ENCODE data around the gene GRM4. TPM values are rescaled to one million over a fixed set of nuclear protein-coding genes. Genes with fewer than 3 reads are reported as not detected.
"Not testable (repeated sequence)": the region's sequence is repeated elsewhere in the genome, so short reads cannot be mapped to it uniquely, and the experiment has no call there.

The GRM4 gene
- polyA plus RNA-seq, 1 donor = 0.53 TPM

DNA sequence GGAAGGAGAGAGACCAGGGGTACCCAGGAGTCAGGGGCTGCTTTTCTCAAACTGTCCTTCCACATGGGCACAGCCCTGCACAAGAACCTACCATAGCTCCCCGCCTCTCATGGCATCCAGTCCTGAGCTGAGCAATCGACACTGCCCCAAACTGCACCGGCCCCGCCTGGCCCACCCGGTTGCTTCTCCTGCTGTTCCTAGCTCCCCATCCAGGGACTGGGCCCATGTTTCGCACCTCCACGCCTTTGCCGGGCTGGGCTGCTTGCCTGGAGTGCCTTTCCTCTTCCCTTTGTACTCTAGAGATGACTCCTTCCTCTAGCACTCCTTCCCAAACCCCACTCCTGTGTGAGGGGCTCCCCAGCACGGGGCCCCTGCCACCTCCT is 123.0 kb downstream of the GRM4 start:
- no peak for DNase-seq

DNA sequence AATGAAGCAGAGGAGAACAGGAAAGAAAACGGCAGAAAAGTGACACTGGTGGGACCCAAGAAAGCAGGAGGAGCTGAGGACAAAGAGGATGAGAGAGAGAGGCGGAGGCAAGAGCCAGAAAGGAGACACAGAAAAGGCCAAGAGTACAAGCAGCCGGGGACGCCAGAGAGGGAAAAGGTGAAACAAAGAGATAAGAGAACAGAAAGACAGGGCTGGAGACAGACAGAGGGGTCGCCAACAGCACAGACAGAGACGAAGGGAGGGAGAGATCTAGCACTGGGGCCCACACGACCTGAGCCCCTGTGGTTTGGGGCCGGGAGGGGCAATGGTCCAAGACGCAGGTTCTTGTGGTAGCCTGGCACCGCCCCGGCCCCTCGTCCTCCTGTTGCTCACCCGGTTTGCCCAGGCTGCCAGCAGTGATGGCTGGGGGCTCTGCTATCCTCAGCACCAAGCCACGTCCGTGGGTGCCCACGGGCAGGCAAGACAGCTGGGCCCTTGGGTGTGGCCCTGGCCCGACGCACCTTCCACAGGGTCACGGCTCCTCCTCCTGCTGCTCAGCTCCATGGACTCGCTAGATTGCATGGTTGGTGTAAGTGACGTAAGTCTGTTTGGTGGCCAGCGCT is 123.5 kb downstream of the GRM4 start:
- DNase-seq = no peak

DNA sequence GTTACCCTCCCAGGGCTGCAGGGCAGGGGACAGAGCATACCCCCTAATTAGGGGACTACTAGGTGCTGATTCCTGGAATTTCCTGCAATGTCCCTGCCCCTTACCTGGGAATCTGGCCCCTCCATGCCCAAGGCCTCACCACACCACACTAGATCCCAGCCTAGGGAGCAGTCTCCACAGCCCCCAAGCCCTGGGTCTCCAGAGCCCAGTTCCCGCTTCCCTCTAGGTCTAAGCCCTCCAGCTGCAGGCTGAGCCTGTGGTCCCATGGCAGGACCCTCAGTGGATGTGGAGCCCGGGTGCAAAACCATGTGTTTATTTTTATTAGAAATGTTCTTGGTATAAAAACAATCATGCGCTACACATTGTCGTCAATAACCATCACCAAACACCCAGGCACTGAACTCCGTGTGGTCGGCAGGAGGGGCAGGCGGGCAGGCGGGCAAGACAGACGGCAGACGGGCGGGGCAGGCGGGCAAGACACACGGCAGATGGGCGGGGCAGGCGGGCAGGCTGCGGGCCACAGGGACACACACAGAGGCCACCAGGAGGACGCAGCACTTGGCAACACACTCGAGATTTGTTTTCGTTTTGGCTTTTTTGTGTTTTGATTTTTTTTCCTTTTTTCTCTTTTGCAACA is 124.2 kb downstream of the GRM4 start:
- no peak for DNase-seq

DNA sequence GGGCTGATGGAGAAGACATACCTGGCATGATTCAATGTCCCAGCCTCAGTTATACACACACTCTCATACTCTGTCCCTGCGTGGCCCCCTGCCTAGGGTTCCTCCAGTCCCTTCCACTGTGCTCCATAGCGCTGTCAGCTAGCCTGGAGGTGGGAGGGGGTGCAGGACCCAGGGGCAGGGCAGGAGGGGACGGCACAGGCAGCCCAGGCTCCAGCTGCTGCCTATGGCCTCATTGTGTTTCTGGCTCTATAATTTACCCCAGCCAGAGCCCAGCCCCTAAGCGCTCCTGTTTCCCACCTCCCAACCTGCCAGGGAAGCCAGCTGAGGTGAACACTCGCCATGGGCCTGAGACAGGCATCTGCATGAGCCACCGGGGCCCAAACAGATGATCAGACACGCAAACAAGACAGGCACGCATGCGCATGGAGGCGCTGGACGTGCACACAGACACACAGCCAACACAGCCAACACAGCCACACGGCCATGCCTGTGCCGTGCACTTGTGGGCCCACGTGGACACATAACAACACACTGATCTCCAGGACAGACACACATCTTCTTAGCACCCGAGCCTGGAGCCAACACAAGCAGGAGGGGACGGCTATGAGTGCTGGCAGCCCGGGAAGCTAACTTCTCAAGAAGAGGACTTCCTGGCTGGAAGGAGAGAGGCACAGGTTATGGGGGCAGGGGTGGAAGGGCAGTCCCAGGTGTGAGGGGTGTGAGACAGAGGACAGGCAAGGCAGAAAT is 124.9 kb downstream of the GRM4 start:
- DNase-seq = no peak

DNA sequence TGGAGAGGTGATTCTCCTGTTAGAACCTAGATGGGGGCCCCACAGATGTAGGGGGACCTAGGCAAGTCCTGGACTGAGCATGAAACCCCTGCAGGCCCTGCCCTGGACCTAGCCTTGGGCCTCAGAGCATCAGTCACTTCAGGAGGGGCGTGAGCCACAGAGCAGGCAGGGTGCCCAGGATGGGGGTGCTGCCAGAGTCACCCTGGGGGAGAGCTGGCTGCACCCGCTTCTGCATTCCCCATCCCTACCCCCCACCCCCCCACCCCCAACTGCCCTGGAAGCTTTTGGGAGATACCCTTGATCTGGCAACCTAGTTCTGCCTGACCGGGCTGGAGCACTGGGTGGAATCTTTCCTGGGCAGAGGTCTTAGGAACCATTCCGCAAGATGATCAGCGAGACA is 125.6 kb downstream of the GRM4 start:
- no peak for DNase-seq

DNA sequence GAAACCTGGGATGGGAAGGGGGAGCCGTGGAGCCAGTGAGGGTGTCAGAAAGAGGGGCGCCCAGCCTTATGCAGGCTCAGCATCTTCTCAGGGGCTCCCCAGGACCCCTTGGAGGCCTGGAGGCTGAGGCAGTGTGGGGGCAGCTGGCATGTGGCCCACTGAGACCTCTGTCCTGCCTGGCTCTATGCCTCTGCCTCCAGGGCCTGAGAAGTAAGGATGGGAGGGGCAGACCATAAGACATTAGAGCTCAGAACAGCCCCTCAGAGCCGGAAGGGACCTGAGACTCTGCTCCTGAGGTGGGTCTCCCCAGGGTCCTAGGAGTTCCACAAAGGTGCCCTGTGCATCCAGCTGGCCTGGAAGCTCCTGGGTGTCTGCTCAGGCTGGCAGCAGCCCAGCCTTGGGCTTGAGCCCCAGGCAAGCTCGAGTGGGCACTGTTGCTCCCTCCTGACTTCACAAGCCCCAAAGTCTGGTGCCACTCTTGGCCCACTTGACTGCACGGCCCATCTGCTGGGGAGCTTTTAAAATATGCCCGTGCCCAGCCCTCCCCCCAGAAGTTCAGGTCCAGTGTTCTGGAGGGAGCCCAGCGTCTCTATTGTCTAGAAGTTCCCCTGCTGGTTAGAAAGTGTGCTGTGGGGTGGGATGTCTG is 126.8 kb downstream of the GRM4 start:
- no peak for DNase-seq

DNA sequence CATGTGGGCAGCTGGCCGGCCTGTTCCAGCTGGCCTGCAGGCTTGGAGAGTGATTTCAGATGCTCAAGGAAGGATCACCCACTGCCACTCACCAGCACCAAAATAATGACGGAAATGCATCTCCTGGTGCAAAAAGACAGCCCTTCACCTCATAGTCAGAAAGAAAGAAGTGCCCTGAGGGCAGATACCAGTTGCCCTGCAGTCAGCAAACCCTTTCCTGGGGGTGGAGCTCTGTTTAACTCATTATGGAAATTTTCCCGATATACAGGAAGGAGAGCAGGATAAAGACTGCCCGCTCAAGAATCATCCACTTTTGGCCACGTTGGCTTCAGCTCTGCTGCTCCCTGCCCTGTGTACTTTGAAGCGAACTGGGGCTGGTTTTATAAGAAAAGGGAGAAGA is 127.9 kb downstream of the GRM4 start:
- DNase-seq = no peak

DNA sequence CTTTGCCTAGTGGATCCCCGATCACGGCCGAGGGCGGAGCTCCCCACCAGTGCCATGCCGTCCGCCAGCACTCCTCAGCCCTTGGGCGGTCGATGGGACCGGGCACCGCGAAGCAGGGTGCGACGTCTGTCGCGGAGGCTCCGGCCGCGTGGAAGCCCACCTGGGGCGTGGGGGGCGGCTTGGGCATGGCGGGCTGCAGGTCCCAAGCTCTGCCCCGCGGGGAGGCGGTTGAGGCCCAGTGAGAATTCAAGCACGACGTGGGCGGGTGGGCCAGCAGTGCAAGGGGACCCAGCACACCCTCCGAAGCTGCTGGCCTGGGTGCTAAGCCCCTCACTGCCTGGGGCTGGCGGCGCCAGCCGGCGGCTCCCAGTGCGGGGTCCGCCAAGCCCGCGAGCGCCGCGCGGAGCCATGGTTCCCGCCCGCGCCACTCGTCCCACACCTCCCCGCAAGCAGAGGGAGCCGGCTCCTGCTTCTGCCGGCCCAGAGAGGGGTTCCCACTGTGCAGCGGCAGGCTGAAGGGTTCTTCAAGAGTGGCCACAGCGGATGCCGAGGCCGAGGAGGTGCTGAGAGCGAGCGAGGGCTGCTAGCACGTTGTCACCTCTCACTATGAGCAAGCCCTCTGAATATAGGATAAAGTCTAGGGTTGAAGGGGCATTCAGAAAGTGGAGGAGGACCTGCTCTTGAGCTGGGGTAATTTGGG is 128.6 kb downstream of the GRM4 start:
- DNase-seq = no peak

DNA sequence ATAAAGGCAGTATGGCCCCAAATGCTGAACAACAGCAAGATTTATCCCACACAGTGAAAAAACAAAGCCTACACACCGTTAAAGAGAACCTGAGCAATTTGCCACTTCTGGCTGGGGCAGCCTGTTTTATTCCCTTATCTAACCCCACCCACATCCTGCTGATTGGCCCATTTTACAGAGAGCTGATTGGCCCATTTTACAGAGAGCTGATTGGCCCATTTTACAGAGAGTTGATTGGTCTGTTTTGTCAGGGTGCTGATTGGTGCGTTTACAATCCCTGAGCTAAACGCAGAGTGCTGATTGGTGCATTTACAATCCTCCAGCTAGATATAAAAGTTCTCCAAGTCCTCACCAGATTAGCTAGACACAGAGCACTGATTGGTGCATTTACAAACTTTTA is 129.3 kb downstream of the GRM4 start:
- not testable (repeated sequence) for DNase-seq

DNA sequence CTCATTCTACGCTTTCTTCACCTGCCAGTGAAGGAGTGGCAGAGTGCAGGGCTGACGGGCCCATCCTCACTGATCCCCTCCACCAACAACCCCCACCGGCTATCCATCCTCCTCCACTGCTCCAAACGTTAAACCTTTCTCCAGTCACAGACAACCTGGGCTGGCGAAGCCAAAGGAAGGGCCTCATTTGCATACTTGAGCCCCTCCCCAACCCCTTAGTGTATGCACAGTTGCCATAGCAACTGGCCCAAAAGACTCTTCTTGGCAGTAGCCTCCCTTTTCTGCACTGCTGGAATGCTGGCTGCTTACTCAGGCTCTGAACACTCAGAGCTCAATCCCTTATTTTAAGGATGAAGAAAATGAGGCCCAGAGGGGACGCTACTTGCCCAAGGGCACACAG is 130.3 kb downstream of the GRM4 start:
- DNase-seq = no peak

DNA sequence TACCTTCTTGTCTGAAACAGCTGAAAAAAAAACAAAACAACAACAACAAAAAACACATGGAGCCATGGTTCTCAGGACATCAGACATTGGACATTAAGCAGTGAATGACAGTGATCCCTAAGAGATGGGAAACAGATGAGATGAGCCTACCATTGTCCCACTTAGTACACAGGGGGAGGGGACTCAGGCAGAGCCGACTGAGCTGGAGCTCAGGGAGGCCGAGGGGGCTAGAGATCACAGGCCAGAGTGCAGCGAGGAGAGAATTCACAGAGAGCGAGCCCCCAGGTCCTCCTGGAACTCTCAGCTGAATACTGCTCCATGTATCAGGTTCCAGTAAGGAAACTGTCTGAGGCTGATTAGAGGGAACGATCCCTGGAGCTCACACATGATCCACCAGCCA is 134.6 kb downstream of the GRM4 start:
- DNase-seq = no peak

DNA sequence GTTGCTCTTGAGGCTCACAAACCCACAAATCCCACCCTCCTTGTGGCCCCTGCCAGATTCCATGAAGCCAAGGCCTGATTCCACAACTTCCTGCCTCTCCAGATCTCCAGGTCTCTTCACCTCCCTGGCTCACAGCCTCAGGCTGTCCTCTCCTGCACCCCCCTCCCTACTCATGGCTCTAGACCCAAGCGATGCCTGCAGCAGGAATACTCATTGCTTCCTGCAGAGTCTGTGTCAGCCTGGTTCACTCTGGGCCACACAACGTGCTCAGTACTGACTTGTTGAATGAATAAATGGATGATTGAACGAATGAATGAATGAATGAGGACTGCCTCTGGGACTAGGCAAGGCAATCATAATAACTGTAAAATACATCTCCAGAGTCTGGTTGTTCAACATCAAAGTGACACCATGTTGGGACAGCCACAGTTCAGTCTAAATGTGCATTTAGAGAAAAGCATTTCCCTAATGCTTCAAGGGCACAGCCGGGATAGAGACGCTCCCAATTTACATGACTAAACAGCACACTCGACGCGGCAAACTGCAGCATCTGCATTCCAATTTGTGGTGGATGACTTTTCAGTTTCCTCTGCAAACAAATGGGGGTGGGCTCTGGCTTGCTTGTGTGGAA is 139.9 kb downstream of the GRM4 start:
- DNase-seq = no peak

DNA sequence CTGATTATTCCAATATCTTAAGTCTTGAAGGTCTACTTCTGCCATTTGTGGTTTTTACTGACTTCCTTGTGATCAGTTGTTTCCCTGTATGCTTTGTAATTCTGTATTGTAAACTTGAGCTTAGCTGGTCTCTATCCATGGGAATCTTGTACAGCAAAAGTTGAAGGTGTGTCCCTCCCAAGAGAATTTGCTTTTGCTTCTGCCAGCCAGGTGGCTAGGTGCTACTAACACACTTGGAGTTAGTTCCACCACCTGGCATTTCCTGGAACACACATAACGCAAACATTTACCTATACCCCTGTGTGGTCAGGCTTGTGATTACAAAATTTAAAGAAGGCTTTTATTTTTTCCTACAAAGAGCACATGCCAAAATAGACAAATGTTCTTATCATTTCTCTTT is 141.2 kb downstream of the GRM4 start:
- DNase-seq = no peak

DNA sequence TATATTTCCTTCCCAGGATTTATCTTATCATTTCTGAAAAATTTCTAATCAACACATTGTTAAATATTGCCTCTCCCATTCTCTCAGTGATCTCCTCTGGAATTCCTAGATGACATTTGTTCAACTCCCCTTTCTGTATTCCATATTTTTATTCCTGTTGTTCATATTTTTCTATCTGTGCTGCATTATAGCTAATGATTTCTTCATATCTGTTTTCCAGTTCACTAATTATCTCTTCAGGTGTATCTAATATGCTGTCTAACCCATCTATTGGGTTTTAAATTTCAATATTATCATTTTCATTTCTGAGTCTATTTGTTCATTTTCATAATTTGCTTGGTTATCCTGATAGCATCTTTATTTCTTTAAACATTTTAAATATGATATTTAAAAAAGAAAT is 141.9 kb downstream of the GRM4 start:
- no peak for DNase-seq

DNA sequence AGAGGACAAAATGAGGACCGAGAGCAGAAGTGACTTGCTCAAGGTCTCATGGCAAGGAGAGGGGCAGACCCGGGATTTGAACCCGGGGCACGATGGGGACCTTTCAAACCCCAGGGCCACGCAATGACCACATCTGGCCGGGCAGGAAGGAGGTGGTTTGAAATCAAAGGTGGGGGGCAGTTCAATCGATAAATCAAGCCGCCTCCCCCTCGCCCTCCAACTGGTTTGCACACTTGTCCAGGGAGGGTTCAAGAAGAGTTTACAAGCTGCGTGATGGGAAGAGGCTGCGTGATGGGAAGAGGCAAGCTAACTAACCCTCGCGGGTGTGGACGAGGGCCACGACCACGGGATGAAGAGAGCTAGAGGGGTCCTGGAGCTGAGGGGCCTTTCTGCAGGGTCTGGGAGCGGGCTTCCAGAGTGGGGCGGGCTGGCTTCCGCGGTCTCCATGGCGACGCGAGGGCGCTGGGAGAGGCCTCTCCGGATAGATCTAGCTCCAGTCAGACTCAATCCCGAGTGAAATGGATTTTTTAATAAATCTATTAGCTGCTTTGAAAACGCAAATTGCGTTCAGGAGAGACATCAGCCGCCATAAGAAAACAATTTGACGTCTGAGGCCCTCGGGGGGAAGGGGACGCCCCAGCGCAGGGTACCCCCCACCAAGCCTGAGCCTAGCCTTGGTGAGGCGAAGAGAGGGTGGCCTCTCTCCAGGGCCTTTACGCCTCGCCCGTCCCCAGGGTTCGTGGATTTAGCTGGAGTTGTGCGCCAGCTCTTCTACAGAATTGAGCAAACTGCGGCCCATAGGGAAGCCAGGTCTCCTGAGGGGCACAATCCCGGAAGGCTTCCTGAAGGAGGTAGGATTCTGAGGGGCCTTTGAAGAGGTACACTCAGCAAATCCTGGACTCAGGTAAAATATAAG is 143.9 kb downstream of the GRM4 start:
- no peak for DNase-seq

DNA sequence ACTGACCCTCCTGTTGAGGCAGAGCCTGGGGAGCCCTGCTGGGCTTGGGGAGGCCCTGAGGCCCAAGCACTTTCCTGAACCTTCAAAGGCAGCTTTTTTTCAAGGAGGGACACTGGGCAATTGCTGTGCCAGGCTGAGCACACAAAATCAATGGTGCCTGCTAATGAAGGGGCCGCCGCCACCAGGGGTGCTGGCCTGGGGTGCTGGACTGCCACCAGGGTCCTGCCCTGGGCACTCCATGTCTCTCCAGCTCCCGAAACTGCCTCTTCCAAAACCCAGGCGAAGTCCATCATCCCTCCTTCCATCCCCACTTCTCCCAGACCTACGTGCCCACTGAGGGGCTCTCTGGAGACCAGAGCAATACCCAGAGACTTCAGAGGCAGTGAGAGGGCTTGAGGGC is 145.6 kb downstream of the GRM4 start:
- no peak for DNase-seq

DNA sequence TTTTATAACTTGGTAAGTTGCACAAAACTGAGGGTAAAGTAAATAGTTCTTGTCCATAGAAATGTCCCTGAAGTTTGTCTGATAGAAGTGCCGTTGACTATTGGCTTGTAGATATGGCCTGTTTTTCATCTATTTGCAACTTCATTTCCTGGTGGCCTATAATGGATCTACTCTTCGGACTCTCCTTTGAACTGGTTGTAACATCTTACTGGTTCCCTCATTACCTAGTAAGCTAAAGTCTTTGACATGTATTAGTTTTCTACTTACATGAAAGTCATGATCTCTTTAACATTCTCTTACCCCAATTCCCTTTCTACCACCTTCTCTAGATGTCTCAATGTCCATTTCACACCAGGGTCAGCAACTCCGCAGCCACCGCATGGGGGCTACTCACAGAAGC is 146.3 kb downstream of the GRM4 start:
- DNase-seq = no peak

DNA sequence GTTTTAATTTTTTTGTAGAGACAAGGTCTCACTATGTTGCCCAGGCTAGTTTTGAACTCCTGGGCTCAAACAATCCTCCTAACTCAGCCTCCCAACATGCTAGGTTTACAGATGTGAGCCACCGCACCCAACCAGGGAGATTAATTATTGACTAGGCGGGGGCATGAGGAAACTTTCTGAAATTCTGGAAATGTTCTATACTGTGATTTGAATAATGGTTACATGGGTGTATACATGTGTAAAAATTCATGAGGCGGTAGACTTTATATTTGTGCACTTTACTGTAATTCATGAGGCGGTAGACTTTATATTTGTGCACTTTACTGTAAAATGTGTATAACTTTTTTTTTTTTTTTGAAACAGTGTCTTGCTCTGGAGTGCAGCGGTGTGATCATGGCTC is 147.2 kb downstream of the GRM4 start:
- DNase-seq = no peak

DNA sequence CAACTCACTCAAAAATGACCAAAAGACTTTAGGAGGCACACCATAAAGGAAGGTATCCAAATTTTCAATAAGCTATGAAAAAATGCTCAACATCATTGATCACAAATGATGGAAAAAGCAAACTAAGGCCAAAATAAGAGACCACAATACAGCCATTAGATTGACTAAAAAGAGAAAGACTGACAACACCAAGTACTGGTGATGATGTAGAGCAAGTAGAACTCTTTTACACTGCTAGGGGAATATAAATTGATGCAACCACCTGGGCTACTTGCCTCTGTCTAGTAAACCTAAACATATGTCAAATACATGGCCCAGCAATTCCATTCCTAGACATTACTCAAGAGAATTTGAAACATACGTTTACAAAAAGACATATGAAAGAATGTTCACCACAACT is 148.6 kb downstream of the GRM4 start:
- DNase-seq = no peak

DNA sequence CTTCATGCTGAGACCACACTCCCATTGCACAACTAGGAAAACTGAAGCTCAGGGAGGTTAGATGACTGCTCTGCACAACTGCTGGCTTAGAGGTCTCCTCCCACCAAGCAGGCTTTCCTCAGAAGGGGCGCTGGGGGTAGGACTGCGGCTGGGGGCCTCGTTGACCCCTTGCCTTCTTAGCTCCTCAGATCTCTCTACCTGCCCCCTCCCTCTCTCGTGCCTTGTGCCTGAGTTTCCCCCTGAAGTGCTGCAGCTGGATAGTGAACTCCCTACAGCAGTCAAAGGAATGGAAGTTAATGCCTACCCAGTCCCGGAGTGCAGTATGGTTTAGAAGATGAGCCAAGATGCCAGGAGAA is 149.8 kb downstream of the GRM4 start:
- no peak for DNase-seq
